Chondrocyte (in vitro differentiated cells): ENCODE data around the gene CTIF. TPM values are rescaled to one million over a fixed set of nuclear protein-coding genes. Genes with fewer than 3 reads are reported as not detected.

Source experiments
- DNase-seq: peaks from one replicate; pipeline ENCODE4 v3.0.0; 2021; ENCODE audit warnings: mixed read lengths, low spot score
- H3K27ac Mint-ChIP-seq: one replicate; pipeline ENCODE4 v1.8.0; 2021; ENCODE audit warnings: mild to moderate bottlenecking, moderate library complexity, mixed read lengths; ENCODE audit not compliant: unreplicated experiment
- H3K27me3 Mint-ChIP-seq: 2 replicates; pipeline ENCODE4 v1.8.0; 2021; ENCODE audit warnings: low read depth, mixed read lengths
- H3K36me3 Mint-ChIP-seq: 2 replicates; pipeline ENCODE4 v1.8.0; 2021; ENCODE audit warnings: low read depth, mixed read lengths
- H3K4me1 Mint-ChIP-seq: 2 replicates; pipeline ENCODE4 v1.8.0; 2021; ENCODE audit warnings: low read depth, mild to moderate bottlenecking, mixed read lengths
- H3K4me3 Mint-ChIP-seq: one replicate; pipeline ENCODE4 v1.8.0; 2021; ENCODE audit warnings: mild to moderate bottlenecking, moderate library complexity, mixed read lengths; ENCODE audit not compliant: unreplicated experiment
- H3K9me3 Mint-ChIP-seq: 2 replicates; pipeline ENCODE4 v1.8.0; 2021; ENCODE audit warnings: low read depth, mixed read lengths
- total RNA-seq: library from RNA; stranded (reverse); gene quantifications from 3 replicates; pipeline ENCODE4 v1.2.1, GENCODE V29; 2021
- TF ChIP-seq, protein P1 (sequence below): fragments of 200-600 bp; sonication (generic); IDR thresholded peaks from 2 replicates; pipeline ENCODE4 v1.5.0; 2021; ENCODE audit warnings: antibody characterized with exemption, mild to moderate bottlenecking, moderate library complexity

The CTIF gene
- total RNA-seq, 1 donor from 2014 or later = 184 TPM

DNA sequence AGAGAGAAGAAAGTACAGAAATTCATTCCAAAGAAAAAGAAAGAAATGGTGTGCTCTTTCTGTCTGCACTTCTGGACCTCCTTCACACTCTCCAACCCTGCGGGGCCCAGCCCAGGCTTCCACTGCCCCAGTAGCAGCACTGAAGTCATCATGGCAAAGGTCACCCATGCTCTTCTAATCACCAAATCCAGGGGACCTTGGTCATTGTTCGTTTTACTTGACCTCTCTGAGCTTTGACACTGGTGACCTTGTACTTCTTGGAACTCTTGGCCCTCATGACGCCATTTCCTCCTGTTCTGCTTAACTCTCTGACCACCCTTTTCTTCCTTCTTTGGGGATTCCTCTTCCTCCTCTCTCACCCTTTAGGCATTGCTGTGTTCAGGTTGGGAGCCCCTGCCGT, 306.3 kb downstream of the CTIF start:
- H3K9me3 Mint-ChIP-seq = peaks cover 3% of the 10 kb centered on the region
- H3K27ac Mint-ChIP-seq = no peak overlapping the region
- peak; percentile 36 for DNase-seq
- H3K36me3 Mint-ChIP-seq = peaks cover 14% of the 10 kb centered on the region
- TF ChIP-seq, protein P1, sequence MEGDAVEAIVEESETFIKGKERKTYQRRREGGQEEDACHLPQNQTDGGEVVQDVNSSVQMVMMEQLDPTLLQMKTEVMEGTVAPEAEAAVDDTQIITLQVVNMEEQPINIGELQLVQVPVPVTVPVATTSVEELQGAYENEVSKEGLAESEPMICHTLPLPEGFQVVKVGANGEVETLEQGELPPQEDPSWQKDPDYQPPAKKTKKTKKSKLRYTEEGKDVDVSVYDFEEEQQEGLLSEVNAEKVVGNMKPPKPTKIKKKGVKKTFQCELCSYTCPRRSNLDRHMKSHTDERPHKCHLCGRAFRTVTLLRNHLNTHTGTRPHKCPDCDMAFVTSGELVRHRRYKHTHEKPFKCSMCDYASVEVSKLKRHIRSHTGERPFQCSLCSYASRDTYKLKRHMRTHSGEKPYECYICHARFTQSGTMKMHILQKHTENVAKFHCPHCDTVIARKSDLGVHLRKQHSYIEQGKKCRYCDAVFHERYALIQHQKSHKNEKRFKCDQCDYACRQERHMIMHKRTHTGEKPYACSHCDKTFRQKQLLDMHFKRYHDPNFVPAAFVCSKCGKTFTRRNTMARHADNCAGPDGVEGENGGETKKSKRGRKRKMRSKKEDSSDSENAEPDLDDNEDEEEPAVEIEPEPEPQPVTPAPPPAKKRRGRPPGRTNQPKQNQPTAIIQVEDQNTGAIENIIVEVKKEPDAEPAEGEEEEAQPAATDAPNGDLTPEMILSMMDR = no peak
- no peak overlapping the region for H3K4me3 Mint-ChIP-seq
- H3K4me1 Mint-ChIP-seq = peaks cover 84% of the 10 kb centered on the region
- H3K27me3 Mint-ChIP-seq = no peaks in the 10 kb centered on the region

DNA sequence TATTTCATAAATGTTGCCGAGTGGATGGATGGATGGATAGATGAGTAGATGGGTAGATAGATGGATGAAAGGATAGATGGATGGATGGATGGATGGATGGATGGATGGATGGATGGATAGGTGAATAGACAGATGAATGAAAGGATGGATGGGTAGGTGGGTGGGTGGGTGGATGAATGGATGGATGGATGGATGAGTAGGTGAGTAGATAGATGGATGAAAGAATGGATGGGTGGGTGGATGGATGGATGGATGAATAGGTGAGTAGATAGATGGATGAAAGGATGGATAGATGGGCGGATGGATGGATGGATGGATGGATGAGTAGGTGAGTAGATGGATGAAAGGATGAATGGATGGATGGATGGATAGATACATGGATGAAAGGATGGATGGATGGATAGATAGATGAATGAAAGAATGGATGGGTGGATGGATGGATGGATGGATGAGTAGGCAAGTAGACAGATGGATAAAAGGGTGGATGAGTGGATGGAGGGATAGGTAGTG, 307.6 kb downstream of the CTIF start:
- Mint-ChIP-seq H3K36me3 (peaks cover 14% of the 10 kb centered on the region), H3K4me3 (no peak overlapping the region), H3K9me3 (peaks cover 3% of the 10 kb centered on the region), H3K27me3 (no peaks in the 10 kb centered on the region), H3K27ac (peak overlapping the region; percentile 85), H3K4me1 (peaks cover 85% of the 10 kb centered on the region)
- TF ChIP-seq, protein P1 = no peak
- no peak for DNase-seq

DNA sequence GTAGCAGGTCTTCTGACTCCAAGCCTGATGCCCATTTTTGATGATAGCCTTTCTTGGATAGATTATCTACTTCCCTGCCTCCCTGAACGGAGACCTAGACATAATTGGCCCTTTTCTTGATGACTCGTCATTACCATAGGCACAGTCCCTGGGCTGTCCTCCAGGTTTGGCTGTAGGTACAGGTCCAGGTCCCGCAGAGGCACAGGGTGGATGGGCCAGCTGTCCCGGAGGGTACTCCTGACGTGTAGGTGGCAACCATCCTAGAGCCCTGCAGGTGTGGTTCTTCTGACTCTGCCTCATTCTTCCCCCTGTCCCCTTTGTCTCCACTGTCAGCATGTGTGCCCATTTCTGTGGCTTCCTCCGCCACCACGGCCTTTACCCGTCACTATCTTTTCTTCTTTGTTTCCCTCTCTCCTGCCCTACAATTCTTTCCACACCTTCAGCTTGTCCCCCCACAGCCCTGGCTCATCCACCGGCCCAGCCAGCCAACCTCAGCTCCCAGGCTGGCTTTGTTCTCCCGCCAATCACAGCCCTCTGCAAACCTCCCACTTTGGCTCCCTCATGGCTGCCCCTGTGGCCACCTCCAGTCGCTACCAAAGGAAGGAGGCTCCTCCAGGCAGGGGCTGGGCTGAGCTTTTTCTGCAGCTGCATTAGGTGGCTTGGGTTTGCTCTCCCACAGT, 309.1 kb downstream of the CTIF start:
- DNase-seq = no peak
- Mint-ChIP-seq H3K4me3 (no peak overlapping the region), H3K27ac (peak overlapping the region; percentile 85), H3K9me3 (peaks cover 3% of the 10 kb centered on the region), H3K36me3 (peaks cover 15% of the 10 kb centered on the region), H3K27me3 (no peaks in the 10 kb centered on the region), H3K4me1 (peaks cover 87% of the 10 kb centered on the region)
- TF ChIP-seq, protein P1 = no peak

DNA sequence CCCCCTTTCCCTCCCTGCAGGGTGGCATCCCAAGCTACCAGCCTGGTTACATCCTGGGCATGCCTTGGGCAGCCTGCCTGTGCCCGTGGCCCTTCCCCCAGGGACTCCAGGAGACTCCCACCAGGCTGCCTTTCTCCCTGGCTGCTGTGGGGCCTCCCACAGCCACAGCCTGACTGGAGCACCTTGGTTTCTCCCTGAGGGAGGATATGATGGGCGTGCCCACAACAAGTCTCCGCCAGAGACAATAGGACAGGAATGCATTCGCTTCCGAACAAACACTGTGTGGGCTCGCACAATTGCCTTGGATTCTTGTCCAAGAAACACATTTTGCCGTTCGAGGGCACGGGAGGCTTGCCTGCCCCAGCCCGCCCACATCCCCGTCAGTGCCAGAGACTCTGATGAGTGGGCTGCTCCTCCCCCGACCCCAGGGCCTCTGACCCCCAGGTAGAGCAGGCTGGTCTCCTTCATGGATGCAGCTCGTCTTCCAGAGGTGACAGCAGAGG, 309.9 kb downstream of the CTIF start:
- H3K4me1 Mint-ChIP-seq = peaks cover 87% of the 10 kb centered on the region
- H3K9me3 Mint-ChIP-seq = peaks cover 3% of the 10 kb centered on the region
- H3K27me3 Mint-ChIP-seq = no peaks in the 10 kb centered on the region
- peaks cover 16% of the 10 kb centered on the region for H3K36me3 Mint-ChIP-seq
- TF ChIP-seq, protein P1 = no peak
- H3K27ac Mint-ChIP-seq = peak overlapping the region; percentile 85
- no peak overlapping the region for H3K4me3 Mint-ChIP-seq
- DNase-seq = no peak

DNA sequence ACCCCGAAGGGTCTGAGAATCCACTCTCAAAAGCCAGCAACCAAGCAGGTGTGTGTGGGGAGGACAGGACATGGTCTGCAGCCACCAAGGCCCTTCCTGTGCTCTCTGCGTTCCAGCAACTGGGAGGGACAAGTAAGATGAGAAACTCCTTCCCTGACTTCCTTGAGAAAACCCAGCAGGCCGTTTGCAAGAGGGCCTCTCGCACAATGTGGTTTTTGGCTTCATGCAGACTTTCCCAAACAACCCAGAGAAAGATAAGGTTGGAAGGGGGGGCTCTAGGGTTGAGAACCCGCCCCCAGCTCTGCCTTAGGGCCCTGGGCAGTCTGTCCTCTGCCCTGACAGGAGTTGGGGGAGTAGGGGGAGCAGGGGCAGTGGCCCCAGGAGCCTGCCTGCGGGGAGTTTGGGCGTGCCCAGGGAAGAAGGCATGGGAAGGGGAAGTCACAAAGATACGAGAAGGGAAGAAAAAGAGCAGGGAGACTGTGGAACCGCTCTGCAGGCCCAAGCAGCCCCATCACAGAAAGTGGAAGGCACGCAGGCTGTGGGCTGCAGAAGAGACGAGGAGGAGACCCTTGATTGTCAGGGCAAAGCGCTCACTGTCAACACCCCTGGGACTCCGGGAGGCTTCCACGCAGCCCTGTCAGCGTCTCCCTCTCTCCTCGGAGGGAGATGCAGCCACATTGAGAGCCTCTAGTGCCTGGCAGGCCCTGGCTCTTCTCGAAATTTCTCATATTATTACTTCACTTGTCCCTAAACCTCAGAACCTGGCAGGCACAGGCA, 312.2 kb downstream of the CTIF start:
- no peak for DNase-seq
- H3K9me3 Mint-ChIP-seq = peaks cover 3% of the 10 kb centered on the region
- peak overlapping the region; percentile 97 for H3K27ac Mint-ChIP-seq
- TF ChIP-seq, protein P1 = no peak
- peaks cover 91% of the 10 kb centered on the region for H3K4me1 Mint-ChIP-seq
- no peaks in the 10 kb centered on the region for H3K27me3 Mint-ChIP-seq
- H3K4me3 Mint-ChIP-seq = peak overlapping the region; percentile 40
- H3K36me3 Mint-ChIP-seq = peaks cover 16% of the 10 kb centered on the region
